GM15510 (cell line): ENCODE data around the gene CCDC89.
A peak's percentile ranks its signal among the peaks of the same experiment; 100 is the strongest.

Experiments used
- POLR2A ChIP-seq: IDR thresholded peaks from 3 replicates; pipeline ENCODE4 v1.6.1; 2011; ENCODE audit warnings: borderline replicate concordance; ENCODE audit not compliant: insufficient read length; ENCODE audit errors: extremely low read depth

Gene CCDC89

GRCh38 chr11:85666687-85667086, 19.3 kb downstream of the CCDC89 start:
- no peak for TF ChIP-seq POLR2A

GRCh38 chr11:85665733-85666132, 20.3 kb downstream of the CCDC89 start:
- no peak for TF ChIP-seq POLR2A

GRCh38 chr11:85664615-85665481, 21.1 kb downstream of the CCDC89 start, which contains the start of gene CREBZF:
Gene CREBZF (minus strand): TSS chr11:85665129. CDS start chr11:85664875, 254 bp downstream.
- peak; percentile 94 for TF ChIP-seq POLR2A

GRCh38 chr11:85663753-85664614, 22.0 kb downstream of the CCDC89 start:
- TF ChIP-seq POLR2A, result peak; percentile 46

- no peak for TF ChIP-seq POLR2A
Measured at GRCh38 chr11:85663080-85663752, 22.8 kb downstream of the CCDC89 start.

- TF ChIP-seq POLR2A, result no peak
Measured at GRCh38 chr11:85661972-85662664, 23.9 kb downstream of the CCDC89 start.

- no peak for TF ChIP-seq POLR2A
Measured at GRCh38 chr11:85658180-85658579, 27.8 kb downstream of the CCDC89 start.

- TF ChIP-seq POLR2A, result no peak
Measured at GRCh38 chr11:85656777-85657176, 29.2 kb downstream of the CCDC89 start.

- no peak for TF ChIP-seq POLR2A
Measured at GRCh38 chr11:85652786-85653447, 33.1 kb downstream of the CCDC89 start.

GRCh38 chr11:85651118-85651517, 34.9 kb downstream of the CCDC89 start:
- no peak for TF ChIP-seq POLR2A

- peak; percentile 91 for TF ChIP-seq POLR2A
Measured at GRCh38 chr11:85647604-85648299, 38.2 kb downstream of the CCDC89 start, which contains the start of gene TMEM126A. Gene TMEM126A (plus strand): TSS chr11:85647967. CDS start chr11:85650256, 2,289 bp downstream.

GRCh38 chr11:85647078-85647477, 38.9 kb downstream of the CCDC89 start:
- no peak for TF ChIP-seq POLR2A

GRCh38 chr11:85643191-85643614, 42.8 kb downstream of the CCDC89 start:
- TF ChIP-seq POLR2A, result no peak
